Activated naive CD8-positive, alpha-beta T cell treated with anti-CD3 and anti-CD28 coated beads, Interleukin-2, amount 50 U/mL, for 16 hours (primary cell): ENCODE data around the gene SELENOS.
"Not testable (repeated sequence)": the region's sequence is repeated elsewhere in the genome, so short reads cannot be mapped to it uniquely, and the experiment has no call there.

ENCODE experiments used
- DNase-seq: peaks from one replicate; pipeline ENCODE4 v3.0.0-alpha.2; 2020; ENCODE audit warnings: low read depth, low spot score

SELENOS gene

DNA sequence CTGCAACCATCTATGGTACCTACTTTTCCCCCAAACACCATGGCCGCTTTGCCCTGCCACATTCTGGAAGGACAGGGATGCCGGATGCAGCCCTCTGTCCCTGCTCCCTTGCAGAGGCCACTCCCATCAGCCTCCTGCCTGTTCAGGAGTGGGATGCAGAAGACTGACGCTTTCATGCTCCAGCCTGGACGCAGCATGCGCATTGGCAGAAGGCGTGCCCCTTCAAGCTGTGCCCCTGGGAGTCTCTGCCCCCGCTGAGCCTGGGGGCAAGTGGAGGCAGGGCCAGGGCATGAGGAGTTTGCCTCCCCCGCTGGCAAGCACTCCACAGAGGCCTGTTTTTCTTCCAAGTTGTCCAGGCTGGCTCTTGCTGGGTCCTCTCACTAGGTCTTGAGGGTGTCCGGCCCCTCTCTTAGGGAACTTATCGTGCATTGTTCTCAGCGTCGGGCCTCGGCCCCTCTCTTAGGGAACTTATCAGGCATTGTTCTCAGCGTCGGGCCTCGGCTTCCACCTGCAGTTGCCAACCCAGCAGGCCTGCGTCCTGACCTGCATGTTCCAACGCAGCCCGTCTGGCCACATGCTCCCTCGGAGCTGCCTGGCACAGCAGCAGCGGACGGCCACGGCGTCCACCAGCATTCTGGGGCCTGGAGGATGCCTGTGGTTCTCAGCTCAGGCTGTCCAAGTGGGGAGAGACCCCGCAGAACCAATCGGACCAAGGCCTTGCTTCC is 32.3 kb upstream of the SELENOS start:
- no peak for DNase-seq

- no peak for DNase-seq
Measured at GRCh38 chr15:101308604-101309435, 31.5 kb upstream of the SELENOS start.

DNA sequence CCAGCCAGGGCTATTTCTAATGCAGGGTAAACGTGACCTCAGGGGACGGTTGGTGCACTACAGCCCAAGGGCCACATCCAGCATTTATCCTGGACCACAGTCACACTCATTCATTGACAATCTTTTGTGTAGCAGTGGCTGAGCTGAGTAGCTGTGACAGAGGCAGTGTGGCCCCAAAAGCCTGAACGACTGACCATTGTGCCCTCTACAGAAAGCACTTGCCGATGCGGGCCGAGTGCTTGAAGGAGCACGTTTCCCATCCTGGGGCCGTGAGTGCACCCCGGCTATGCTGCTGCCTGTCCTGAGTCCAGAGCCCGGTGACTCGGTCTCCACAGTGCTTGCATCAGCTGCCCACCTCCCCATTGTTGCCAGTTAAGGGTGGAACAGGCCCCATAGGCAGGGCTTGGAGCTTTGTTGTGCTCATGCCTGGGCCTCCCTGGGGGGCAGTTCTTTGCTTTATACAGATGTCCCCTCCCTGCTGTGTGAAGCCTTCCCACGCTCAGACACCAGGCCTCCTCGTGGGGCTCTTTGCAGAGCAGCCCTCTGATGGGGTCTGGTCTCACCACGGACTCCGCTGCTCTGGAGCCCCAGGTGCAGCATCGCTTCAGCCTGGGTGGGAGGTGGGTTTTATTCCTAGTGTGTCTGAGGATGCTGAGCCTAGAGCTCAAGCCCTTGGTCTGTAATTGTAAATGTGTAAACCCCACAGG is 30.8 kb upstream of the SELENOS start:
- no peak for DNase-seq

- no peak for DNase-seq
Measured at GRCh38 chr15:101307048-101307896, 30.0 kb upstream of the SELENOS start.

DNA sequence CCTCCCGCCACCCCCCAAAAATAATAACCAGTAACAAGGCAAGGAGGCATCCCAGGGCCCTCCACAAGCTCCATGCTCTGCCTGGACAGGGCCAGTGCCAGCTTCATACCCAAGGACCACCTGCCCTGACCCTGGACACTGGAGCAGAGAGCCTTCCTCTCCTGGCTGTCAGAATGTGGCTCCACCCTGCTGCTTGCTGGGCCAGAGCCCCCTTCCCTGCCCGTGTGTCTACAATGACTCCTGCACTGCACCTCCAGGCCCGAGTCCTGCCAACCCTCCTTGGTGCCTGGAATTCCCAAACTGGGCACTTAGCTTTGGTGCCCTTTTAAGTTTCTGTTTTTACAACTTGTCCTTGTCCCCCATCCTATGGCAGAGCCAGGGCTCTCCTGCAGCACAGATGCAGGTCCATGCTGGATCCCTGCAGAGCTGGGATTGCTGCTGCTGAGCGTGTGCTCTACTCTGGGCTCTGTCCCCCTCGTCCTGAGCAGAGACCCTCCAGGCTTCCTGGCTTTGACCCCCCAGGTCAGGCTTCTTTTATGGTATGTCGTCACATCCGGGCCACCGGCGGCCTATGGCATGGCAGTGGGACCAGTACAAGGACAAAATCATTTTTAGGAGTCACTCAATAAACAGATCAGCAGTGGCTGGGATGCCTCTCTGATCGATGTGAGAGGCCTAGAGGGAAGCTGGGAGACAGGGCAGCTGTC is 29.2 kb upstream of the SELENOS start:
- no peak for DNase-seq

DNA sequence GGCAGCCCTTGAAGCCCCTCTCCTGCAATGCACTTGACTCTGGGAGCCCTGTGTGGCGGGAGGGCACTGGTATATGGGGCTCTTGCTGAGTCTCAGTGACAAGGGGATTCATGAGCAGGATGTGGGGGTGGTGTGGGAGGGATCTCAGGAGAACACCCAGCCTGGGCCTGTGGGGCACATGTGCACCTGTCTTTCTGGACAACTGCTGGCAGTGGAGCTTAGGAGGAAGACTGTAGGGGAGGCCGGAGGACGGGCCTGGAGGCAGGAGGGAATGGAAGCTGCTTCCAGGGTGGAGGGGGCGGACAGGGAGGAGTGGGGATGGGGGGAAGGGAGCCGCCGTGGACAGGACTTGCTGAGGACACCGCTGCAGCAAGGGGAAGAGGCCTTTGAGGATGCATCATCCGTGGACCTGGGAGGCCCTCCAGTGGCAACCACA is 28.6 kb upstream of the SELENOS start:
- no peak for DNase-seq

DNA sequence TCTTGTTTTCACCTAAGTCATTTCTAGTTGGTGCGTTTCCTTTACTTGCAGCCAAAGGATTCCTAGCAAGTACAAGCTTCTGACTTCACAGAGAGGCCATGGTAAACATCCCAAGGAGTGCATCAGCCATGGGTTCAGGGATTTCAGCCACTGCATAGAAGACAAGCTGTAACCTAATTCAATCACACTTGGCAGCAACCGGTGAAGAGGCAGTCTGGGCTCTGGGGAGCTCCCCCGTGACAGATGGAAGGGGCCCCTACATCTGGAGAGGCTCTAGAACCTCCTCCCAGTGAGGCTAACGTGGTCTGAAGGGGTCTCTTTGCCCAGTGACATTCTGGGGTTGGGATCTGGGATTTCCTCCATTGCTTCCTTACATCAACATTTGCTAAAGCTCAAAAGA is 26.1 kb upstream of the SELENOS start:
- DNase-seq = no peak

GRCh38 chr15:101296418-101297405 is 19.4 kb upstream of the SELENOS start:
- DNase-seq = no peak

DNA sequence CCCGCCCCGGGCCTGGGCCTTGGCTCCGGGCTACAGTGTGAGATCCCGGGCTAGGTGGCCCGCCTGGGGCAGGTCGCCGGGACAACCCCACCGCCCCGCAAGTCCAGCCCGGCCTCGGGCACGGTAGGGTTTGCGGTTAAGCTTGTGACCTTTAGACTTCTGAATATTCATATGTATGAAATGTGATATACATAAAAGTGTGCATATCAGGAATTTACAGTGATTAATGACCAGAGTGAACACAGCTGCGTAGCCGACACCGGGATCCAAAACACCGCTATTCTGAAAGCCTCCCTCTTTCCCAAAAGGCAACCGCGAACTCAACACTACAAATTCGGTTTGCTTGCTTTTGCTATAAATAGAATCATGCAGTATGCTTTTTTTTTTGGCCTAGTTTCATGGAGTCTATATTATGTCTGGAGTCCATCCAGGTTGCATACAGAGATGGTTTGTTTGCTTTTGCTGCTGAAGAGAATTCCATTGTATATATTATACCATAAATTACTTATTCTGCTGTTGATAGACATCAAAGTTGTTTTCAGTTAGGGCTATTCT is 18.4 kb upstream of the SELENOS start:
- DNase-seq = no peak

- DNase-seq = peak; percentile 96
Measured at GRCh38 chr15:101294731-101295606, 17.7 kb upstream of the SELENOS start, which contains the start of gene SNRPA1. TSS of gene SNRPA1 (minus strand) at chr15:101295248. CDS start at chr15:101295178, 70 bp downstream.

- DNase-seq = no peak
Measured at GRCh38 chr15:101293122-101293521, 15.8 kb upstream of the SELENOS start.

- no peak for DNase-seq
Measured at GRCh38 chr15:101288905-101289513, 11.7 kb upstream of the SELENOS start.

- not testable (repeated sequence) for DNase-seq
Measured at GRCh38 chr15:101287342-101287741, 10.1 kb upstream of the SELENOS start.

DNA sequence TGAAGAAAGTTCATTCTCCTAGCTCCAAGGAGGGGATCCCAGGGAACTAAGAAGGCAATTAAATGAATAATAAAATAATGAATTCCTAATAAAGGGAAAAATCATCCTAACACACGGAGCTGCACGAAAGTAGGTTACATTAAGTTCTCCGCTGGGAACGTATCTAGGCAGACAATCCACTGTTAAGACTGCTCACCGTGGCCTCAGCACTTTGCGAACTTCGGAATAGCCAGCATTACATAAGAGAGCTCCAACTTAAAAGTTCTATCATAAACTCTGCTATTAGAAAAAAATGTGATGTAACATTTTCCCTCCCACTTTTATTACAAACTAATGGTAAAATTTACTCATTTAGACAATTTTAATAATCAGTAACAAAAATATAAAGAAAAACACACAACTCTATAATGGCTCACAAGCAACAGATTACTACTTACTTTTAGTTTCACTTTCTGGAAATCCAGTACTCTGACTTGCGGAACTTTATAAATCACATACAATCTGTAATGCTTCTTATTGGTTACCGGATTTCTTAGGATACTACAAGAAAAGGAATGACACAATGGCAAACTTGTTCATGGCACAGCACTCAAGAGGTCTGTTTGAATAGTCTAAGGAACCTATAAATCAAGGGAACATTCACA is 9.3 kb upstream of the SELENOS start:
- no peak for DNase-seq

DNA sequence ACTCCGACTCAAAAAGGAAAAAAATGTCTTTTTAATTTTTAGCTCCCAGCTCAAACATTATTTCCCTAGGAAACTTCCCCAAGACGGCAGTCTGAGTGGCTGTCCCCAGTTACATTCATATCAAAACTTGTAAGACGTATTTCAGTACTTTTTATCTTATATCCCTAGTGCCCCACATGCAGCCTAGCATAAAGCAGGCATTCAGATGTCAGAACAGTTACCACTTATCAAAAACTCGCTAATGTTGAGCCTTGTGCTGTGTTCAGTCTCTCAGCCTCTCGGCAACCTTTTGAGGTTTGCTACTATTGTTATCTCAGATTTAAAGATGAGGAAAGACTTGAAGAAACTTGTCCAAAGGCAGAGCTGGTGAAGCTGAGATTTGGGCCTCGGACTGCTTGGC is 6.6 kb upstream of the SELENOS start:
- no peak for DNase-seq

GRCh38 chr15:101280007-101280406 is 2.7 kb upstream of the SELENOS start:
- DNase-seq = no peak

- no peak for DNase-seq
Measured at GRCh38 chr15:101277943-101278564, 769 bp upstream of the SELENOS start.
